ENCODE results near the gene NEK5.
A peak's percentile ranks its signal among the peaks of the same experiment; 100 is the strongest.

Gene NEK5

DNA sequence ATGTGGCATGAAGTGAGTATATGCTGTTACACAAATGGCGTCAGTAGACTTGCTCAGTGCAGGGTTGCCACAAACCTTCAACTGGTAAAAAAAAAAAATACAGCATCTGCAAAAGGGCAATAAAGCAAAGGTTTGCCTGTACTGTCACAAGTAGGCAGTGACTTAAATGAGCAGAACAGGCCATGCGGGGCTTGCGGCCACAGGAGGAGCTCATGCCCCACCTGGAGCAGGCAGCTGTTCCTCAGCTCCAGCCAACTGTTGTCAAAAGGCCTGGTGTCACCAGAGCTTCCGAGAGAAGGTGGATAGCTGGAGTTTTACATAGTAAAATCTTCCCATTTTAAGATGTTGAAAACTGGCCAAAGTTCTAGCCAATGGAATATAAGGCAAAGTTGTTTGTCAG lies 125.3 kb downstream of the NEK5 start:
- TF ChIP-seq, protein P1, sequence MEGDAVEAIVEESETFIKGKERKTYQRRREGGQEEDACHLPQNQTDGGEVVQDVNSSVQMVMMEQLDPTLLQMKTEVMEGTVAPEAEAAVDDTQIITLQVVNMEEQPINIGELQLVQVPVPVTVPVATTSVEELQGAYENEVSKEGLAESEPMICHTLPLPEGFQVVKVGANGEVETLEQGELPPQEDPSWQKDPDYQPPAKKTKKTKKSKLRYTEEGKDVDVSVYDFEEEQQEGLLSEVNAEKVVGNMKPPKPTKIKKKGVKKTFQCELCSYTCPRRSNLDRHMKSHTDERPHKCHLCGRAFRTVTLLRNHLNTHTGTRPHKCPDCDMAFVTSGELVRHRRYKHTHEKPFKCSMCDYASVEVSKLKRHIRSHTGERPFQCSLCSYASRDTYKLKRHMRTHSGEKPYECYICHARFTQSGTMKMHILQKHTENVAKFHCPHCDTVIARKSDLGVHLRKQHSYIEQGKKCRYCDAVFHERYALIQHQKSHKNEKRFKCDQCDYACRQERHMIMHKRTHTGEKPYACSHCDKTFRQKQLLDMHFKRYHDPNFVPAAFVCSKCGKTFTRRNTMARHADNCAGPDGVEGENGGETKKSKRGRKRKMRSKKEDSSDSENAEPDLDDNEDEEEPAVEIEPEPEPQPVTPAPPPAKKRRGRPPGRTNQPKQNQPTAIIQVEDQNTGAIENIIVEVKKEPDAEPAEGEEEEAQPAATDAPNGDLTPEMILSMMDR (IDR thresholded peaks at IDR 0.05; ENCODE audit: low read depth, low read length, missing control alignments): no peak
- H3K4me3 ChIP-seq (ENCODE audit: low read depth, low read length): no peak overlapping the region
- DNase-seq (ENCODE audit: low read depth): no peak

DNA sequence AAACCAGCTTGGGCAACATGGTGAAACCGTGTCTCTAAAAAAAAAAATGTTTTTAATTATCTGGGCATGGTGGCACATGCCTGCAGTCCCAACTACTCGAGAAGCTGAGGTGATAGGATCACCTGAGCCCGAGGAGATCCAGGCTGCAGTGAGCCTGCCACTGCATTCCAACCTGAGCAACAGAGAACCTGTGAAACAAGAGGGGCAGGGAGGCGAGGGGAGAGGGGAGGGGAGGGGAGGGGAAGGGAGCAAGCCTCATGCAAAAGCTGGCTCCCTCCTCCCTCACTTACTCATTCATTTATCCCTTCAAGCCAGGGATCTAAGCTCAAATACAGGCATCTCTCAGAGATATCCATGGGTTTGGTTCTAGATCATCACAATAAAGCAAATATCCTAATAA lies 126.5 kb downstream of the NEK5 start:
- DNase-seq (ENCODE audit: low read depth): no peak
- TF ChIP-seq, protein P1 (IDR thresholded peaks at IDR 0.05; ENCODE audit: low read depth, low read length, missing control alignments): no peak
- no peak overlapping the region for H3K4me3 ChIP-seq (ENCODE audit: low read depth, low read length)

DNA sequence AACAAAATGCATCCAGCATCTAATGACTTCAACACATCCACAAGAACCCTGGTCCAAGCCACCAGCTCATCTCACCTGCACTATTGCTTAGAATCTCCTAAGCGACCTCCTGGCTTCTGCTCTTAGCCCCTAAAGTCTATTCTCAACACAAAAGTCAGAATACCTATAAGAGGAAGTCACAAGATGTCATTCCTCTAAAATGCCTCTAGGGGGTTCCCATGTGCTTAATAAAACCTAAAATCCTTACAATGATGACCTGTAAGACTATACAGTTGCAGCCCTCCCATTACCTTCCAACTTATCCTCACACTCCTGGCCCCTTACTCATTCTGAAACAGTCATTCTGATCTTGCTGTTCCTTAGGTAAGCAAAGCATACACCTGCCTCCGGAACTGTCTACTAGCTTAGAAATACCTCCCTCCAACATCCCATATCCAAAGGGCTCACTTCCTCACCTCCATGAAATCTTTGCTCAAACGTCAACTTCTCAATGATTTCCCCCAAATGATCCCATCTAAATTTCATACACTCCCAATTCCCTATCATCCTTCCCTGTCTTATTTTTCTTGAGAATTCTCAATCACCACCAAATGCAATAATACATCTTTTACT lies 127.6 kb downstream of the NEK5 start:
- no peak overlapping the region for H3K4me3 ChIP-seq (ENCODE audit: low read depth, low read length)
- peak; percentile 18 for DNase-seq (ENCODE audit: low read depth)

DNA sequence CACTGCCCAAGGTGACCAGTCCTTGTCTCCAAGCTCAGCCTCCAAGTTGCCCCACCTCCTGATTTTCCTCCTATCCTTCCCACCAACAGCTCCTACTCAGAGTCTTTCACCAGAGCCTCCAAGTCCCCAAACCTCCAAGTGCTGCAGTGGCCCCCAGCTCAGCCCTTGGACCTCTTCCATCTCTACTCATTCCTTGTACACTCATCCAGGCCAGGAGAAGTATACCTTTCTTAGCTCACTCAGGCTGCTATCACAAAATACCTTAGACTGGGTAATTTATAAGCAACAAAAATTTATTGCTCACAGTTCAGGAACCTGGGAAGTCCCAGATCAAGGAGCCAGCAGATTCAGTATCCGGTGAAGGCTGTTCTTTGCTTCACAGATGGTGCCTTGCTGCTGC lies 129.0 kb downstream of the NEK5 start:
- no peak for DNase-seq (ENCODE audit: low read depth)
- TF ChIP-seq, protein P1 (IDR thresholded peaks at IDR 0.05; ENCODE audit: low read depth, low read length, missing control alignments): no peak
- no peak overlapping the region for H3K4me3 ChIP-seq (ENCODE audit: low read depth, low read length)

More for the DNA sequence above, 127.6 kb downstream of the NEK5 start:
- TF ChIP-seq, protein P1 (IDR thresholded peaks at IDR 0.05; ENCODE audit: low read depth, low read length, missing control alignments): peak; percentile 73

DNA sequence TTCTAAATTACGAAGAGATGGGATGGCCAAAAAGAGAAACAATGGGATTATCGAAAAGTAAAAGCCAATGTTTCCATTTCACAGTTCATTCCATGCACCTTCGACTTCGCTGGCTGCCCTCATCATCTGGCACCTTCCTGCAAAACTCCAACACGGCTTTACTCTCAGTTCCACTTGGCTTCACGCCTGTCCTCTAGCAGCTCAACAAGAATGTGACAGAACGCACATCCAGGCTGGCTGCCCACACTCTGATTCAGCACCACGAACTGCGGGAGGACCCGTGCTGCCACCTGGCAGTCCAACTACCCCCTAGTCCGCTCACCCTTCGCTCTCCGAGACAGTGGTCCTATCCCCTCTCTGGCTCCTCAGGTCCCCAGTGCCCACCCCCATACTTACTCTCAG lies 129.4 kb downstream of the NEK5 start:
- DNase-seq (ENCODE audit: low read depth): no peak
- H3K4me3 ChIP-seq (ENCODE audit: low read depth, low read length): no peak overlapping the region
- TF ChIP-seq, protein P1 (IDR thresholded peaks at IDR 0.05; ENCODE audit: low read depth, low read length, missing control alignments): no peak

DNA sequence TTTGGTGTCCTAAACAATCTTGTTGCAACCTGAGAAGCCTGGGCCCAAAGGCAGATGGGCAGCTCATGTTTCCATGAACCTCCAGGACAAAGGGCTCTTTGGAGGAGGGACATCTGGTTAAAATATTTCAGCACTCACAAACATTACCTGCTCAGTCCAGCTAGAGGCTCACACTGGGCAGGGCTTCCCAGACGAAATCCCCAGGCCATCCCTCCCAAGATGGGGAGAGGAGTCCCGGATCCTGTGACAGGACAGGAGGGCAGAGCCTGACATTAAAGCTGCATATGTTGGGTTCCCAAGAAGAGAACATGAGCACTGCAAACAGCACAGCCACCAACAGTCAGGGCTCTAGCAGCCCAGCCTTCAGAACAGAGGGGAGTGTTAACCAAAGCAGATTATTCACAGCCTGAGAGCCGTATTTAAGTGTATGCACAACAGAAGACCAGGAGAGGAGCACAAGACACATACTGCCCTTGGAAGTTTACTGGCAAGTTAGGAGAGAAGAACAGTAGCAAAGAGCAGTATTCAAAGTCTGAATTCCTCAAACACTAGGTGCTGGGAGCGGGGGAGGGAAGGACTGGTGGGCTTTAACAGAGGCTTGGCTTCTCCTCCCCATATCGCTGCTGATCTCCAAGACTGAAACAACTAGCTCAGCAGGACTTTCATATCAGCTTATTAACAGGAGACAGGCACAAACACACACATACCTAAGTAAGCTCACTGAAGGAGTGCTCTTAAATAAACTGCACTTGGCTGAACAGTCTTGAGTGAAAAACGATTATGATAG lies 130.0 kb downstream of the NEK5 start:
- TF ChIP-seq, protein P1 (IDR thresholded peaks at IDR 0.05; ENCODE audit: low read depth, low read length, missing control alignments): no peak
- DNase-seq (ENCODE audit: low read depth): no peak
- H3K4me3 ChIP-seq (ENCODE audit: low read depth, low read length): no peak overlapping the region

Data from GM12864 (cell line).